HG02840 (cell line): Measurements from ENCODE around the gene PLIN3.
A peak's percentile ranks its signal among the peaks of the same experiment; 100 is the strongest.
"Not testable (repeated sequence)": the region's sequence is repeated elsewhere in the genome, so short reads cannot be mapped to it uniquely, and the experiment has no call there.

ENCODE experiments used
- ATAC-seq: cut with Tn5 transposase; IDR thresholded peaks from one replicate; pipeline ENCODE4 v1.9.1; 2021; ENCODE audit warnings: mild to moderate bottlenecking, moderate library complexity, moderate number of reproducible peaks; ENCODE audit not compliant: unreplicated experiment, low FRiP score

The PLIN3 gene, protein sequence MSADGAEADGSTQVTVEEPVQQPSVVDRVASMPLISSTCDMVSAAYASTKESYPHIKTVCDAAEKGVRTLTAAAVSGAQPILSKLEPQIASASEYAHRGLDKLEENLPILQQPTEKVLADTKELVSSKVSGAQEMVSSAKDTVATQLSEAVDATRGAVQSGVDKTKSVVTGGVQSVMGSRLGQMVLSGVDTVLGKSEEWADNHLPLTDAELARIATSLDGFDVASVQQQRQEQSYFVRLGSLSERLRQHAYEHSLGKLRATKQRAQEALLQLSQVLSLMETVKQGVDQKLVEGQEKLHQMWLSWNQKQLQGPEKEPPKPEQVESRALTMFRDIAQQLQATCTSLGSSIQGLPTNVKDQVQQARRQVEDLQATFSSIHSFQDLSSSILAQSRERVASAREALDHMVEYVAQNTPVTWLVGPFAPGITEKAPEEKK

DNA sequence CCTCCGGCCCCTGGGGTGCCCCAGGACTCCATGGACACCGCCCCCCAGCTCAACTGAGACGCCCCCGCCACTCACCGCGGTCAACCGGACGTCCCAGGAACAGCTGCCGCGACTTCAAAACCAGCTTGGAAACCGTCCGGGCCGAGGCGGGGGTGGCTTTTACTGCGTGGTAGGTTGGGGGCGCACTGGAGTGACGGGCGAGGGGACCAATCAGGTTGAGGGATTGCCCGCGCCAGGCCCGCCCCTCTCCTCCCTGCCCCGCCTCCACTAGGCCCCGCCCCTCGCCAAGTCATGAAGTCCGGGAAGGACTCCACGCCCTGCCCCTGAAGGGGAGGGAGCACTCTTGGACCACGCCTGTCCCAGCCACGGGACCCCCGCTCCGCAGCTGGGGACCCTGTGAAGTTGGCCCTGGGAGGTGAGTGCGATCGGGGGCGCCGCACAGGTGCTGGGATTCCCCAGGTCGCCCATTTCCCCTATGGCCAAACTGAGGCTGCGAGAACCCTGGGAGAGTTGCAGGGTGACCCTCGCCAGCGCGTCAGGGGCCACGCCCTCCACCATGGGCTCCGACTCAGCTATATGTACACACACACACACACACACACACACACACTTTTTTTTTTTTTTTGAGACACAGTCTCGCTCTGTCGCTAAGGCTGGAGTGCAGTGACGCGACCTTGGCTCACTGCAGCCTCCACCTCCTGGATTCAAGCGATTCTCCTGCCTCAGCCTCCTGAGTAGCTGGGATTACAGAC lies at the start of gene PLIN3:
Gene PLIN3, minus strand, starts transcription at position 134 of the 752 bp plus-strand sequence. CDS start 6,273 bp downstream, outside the sequence.
- peak; percentile 61 for ATAC-seq

DNA sequence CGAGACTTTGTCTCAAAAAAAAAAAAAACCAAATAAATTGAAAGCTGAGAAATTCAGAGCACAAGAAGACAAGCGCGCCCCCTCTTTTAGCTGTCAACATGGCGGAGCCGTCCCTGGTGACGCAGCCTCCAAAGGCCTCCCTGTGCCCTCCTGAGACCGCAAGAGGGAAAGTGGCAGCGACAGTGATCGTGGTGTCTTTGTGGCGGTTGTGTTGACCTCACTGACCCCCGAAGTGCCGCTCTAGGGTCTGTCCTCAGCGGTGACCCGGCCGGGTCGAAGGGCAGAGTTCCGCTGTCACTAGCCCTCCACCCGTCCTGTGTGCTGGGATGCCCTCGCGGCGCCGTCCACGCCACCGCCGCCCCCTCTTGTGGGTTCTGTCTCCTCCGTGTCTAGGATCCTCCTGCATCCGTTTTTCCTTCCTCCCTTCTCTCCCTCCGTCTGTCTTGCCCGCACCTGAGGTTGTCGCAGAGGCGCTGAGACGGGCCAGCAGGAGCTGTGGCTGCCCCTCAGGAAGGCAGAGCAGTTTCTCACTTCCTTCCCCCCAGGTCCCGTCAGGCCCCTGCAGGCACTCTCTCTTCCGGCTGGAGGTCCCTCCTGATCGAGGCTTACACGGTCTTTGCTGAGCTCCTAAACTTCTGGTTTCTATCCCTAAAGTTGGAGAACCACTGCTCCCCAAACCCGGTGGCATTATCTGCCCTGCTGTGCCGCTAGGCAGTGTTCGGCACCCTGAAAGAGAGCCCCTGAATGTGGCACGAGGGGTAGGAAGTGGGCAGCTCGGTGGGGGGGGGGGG lies 49.0 kb upstream of the PLIN3 start:
- ATAC-seq: no peak

DNA sequence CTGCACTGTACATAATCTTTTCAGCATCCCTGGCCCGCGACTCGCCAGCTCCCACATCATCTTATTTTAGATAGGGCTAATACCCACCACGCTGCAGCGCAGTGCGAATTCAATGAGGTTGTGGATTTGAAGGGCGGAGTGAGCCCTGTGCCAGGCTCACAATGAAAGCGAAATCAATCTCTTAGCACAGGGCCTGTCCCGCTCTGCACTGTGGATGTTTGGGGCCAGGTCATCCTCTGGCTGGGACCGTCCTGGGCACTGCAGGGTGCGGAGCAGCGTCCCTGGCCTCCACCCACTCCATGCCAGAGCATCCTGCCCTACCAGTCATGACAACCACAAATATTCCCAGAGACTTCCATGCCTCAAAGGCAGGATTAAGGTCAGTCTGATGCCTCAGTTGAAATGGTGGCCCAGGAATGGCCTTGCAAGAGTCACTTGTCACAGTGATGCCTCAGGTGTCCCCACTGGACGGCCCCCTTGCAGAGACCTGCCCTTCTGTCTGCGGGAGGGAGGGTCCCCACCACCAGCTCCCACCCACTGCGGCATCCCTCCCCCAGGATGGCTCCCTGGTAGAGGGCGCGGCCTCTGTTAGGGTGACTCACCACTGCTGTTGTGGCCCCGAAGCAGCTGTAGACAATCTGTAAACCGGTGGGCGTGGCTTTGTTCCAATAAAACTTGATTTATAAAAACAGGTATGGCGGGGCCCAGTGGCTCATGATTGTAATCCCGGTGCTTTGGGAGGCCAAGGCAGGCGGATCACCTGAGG lies 47.5 kb upstream of the PLIN3 start:
- ATAC-seq: no peak

DNA sequence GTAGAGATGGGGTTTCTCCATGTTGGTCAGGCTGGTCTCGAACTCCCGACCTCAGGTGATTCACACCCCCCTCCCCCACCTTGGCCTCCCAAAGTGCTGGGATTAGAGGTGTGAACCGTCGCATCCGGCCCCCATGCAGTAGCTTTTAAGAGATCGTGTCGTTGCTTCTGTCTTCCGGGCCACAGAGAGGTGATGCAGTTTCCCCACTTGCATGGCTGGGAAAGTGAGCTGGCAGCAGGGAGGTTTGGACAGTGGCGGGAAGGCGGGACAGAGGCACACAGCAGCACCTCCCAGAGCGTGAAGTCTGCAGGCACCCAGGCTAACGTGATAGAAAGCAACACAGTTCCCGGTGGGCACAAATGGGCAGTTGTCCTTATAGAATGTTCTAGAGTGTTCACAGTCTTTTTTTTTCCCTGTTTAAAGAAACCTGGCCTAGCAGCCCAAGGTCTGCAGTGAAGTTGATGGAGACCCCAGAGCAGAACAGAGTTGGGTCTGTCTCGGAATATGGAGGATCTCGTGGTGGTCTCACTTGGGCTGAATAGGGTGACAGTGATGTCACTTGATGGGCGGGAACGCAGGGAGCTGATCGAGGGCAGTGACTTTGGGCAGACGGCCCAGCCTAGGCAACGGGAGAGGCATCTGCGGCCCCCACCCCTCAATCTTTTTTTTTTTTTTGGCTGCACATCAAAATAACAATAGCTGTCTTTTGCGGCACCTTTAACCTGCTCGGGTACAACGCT lies 46.7 kb upstream of the PLIN3 start:
- no peak for ATAC-seq

DNA sequence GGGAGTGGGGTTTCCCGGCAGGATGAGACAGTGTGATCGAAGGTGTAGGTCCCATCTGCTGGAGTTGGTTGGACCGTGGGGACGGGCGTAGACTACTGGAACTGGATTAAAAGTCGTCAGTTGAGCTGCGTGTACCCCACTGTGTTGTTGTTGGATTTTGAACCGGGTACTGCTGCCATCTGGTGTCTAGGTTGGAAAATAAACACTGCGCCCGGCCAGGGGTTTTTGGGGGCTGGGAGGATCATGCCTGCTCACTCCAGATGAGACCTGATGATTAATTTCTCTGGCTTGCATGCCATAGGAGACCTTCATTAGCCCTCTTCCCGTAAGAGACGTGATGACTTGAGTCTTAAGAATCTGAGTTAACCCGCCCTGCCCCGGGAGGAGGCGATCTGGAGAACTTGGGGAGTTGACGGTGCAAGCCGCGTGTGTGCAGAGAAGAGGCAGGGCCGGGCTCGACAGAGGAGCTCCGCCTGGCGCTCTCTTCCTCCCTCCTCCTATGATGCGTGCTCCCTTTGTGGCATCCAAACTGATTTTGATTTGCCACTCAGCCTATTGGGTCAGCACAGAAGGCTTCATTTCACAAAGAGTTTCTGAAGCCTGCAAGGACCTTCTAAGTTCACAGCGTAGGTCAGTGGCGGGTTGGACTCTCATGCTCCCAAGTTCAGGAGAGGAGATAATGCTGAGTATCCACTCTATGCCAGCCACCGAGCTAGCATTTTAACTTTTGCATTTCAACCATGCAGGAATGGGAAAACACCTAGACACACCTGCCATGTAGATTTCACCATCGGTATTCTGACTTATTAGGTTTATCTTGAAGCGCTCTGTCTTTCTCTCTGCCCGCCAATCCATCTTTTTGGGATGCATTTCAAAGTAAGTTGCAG lies 44.6 kb upstream of the PLIN3 start:
- no peak for ATAC-seq

DNA sequence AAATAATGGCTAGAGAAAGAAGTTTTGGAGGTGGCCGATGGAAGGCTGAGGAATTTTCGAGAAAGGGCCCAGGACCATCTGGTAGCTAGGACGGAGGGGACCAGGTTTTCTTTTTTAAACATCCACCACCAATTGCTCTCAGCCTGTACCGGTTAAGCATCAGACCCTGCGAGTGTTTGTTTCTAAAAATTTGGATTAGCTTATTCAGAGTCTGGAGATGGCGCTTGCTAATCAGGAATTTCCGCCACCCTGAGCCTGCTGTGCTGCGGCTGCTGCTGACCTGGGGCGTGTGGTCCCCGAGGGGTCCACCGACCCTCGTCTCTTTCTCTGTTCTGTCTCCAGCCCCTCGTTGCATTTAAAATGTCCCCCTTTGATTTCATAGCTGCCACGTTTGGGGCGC lies 43.8 kb upstream of the PLIN3 start:
- ATAC-seq: no peak

DNA sequence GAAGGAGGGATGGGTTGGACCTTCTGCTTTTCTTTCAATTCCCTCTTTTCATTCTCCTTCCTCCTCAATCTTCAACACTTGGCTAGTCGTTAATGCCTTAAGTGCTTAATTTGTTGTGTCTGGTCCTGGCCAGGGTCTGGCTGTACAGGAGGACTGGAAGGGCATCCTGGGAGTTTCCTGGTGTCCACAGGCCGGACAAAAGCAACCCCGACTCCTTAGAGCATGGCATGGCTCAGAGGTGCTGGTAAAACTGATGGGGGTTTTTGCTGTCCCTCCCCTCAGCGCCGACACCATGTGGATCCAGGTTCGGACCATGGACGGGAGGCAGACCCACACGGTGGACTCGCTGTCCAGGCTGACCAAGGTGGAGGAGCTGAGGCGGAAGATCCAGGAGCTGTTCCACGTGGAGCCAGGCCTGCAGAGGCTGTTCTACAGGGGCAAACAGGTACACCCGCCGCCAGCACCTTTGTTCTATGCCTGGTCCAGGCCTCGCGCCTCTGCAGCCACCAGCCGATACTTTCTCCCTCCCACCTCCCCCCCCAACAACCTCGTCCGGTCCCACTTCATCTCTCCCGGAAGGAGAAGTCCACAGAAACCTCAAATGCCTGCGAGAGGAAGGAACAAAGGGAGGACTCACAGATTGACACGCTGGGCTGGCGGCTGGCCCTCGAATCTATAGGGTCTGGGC lies 43.3 kb upstream of the PLIN3 start:
- no peak for ATAC-seq

DNA sequence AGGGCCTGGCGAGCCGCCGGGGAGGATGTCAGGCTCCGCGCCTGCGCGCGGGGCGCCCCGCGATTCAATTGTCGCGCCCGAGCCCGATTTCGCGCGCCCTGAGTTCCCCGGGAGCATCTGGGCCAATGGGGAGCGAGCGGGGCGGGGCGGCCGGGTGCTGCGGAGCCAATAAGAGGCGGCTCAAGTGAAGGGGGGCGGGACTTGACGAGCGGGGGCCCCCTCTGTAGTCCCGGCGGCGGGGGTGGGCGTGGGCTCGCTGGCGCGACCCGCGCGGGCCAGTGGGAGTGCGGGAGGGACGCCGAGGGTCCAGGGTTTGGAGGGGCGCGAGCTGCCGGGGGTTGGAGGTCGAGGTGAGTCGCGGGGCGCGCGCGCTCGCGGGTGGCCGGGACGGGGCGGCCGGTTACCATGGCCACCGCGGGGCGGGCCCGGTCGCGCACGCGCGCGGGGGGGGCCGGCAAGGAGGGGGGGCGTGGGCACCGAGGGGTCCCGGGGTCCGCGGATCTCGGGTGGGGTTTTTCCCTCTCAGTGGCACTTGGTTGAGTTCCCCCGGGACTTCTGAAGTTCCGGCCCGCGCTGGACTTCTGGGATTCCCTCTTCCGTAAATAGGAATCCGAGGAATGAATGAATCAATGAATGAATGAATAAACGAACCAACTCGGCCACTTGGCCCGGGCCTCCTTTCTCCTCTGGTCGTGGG lies 42.6 kb upstream of the PLIN3 start:
- peak; percentile 56 for ATAC-seq

DNA sequence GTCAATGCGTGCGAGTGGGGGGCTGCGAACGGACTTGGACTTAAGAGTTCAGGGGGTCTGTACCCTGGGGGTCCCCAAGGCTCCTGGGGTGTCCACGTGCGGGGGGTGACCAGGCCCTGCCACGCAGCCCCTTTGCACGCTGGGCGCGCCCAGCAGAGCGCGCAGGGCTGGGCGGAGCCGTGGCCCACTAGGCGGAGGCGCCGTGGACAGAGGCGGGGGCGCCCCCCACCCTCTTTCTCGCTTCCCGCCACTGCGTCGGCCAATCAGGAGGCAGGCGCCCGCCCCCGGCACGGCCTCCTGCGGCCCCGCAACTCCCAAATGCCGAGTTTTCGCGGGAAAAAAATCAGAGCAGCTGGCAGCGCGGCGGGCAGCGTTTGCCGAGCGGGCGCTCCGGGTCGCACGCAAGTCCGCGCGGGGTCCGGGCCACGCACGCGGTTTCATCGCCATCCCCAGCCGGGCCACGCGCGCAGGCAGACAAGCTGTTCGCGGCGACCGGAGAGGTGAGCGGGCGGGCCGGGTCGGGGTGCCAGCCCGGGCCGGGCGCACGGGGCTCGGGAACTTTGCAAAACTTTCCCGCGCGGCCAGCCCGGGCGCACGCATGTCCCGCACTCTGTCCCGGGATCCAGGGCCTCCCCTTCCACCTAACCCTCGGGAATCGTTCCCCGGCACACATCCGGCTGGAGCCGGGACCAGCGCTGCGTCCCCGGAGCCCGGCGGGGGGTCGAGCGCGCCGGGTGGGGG lies 41.9 kb upstream of the PLIN3 start, which contains the start of gene UHRF1:
Gene UHRF1, plus strand, starts transcription at position 346 of the 741 bp plus-strand sequence. CDS start 1,385 bp downstream, outside the sequence.
- no peak for ATAC-seq

DNA sequence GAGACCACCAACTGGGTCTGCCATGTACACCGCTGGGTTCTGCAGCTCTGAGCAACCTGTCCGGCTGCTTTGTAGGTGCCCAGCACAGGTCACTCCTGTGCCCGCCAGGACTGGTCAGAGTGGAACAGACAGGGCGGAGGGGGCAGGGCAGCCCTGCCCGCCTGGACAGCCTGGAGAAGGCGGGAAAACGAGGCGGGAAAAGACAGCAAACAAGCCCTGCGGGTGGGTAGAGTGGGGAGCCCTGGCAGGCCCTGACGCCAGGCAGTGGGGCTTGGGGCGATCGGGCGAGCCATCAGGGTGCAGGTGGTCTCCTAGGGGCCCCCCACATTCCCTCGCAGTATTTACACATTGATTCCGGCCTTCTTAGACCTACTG lies 41.3 kb upstream of the PLIN3 start:
- no peak for ATAC-seq

DNA sequence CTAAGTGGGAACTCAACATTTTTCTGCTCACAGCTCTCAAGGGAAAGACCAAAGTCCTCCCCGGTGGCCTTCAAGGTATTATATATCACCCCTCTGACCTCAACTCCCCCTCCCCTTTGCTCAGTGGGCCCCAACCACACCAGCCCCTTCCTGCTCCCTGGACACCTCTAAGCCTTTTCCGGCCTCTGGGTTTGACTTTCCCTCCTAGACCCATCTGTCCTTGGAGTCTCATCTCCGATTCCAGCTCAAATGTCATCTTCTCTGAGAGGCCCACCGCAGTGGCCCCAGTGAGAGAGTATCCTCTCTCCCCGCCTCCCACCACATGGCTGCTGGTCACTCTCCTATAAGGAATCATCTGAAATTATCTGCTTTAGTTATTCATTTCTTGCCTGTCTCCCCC lies 40.9 kb upstream of the PLIN3 start:
- no peak for ATAC-seq

DNA sequence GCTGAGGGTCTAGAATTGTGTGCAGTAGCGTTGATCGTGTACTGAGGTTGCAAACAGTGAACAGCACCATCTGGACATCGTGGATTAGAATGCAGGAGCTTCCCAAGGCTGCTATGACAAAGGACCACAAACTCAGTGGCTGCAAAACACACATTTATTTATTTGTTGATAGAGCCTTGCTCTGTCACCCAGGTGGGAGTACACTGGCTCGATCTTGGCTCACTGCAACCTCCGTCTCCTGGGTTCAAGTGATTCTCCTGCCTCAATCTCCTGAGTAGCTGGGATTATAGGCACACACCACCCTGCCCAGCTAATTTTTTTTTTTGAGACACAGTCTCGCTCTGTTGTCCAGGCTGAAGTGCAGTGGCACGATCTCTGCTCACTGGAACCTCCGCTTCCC lies 39.5 kb upstream of the PLIN3 start:
- no peak for ATAC-seq

DNA sequence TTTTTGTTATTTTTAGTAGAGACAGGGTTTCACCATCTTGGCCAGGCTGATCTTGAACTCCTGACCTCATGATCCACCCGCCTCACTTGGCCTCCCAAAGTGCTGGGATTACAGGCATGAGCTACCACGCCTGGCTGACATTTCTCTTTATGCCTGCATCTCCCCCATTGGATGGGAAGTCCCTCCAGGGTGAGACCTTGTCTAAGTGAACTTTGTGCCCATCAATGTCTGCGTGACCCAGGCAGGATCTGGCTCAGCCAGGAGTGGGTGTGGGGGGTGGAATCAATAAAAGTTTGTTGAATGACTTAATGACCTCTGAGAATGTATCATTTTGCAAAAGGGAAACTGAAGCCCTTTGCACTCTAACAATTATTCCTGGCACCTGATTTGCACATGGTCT lies 37.0 kb upstream of the PLIN3 start:
- ATAC-seq: no peak

DNA sequence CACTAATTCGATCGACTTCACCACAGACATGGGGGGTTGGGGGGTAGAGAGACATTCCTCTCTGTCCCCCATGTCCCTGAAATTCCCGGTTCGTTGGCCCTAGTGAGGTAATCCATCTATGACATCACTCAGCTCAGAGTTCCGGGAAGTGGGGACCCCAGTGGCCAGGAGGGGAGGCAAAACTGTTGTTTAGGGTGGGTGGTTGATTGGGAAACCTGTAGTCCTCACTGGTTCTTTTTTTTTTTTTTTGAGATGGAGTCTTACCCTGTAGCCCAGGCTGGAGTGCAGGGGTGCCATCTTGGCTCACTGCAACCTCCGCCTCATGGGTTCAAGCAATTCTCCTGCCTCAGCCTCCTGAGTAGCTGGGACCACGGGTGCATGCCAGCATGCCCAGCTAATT lies 35.3 kb upstream of the PLIN3 start, which contains the start of gene ARRDC5:
Gene ARRDC5, minus strand, starts transcription at position 101 of the 400 bp plus-strand sequence. Its CDS starts 71 bp downstream, at position 30.
- no peak for ATAC-seq

DNA sequence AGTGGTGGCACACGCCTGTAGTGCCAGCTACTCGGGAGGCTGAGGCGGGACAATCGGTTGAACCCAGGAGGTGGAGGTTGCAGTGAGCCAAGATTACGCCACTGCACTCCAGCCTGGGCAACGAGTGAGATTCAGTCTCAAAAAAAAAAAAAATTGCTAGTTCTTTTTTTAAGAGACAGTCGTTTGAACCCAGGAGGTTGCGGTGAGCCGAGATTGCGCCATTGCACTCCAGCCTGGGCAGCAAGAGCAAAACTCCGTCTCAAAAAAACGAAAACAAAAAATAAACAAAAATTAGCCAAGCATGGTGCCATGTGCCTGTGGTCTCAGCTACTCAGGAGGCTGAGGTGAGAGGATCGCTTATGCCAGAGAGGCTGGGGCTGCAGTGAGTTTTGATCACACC lies 33.4 kb upstream of the PLIN3 start:
- not testable (repeated sequence) for ATAC-seq

DNA sequence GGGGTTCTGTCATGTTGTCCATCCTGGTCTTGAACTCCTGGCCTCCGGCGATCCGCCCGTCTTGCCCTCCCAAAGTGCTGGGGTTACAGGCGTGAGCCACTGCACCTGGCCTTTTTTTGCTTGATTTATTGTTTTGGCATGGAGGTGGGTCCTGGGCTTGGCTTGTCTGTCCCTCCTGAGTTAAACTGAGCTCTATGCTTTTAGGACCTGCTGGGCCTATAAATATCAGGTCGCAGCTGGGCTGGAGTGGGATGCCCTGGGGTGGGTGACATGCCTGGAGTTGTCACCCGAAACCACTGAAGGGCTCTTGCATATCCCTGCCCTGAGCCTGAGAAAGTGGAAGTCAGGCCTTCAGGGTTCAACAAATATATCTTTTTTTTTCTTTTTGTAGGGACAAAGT lies 29.7 kb upstream of the PLIN3 start:
- no peak for ATAC-seq

DNA sequence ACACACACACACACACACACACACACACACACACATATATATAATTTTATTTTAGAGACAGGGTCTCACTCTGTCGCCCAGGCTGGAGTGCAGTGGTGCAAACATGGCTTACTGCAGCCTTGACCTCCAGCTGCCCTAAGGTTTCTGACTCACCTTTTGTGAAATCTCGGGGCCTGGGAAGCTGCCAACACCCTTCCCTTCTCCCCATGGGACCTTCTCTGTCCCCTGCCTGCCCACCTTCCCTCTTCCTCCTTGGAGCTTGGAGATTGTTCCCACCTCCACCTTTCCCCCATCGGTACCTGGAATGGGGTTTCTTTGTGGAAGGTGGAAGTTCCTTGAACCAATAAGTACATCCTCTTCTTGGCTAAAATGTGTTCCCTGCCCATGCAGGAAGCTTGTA lies 28.9 kb upstream of the PLIN3 start:
- ATAC-seq: no peak
